Liver (tissue), 3 donors: ENCODE measurements around the gene MICU2.

Experiments
- CTCF ChIP-seq: fragments of 150-350 bp; IDR thresholded peaks from 2 replicates; pipeline ENCODE4 v1.5.1; 2017; ENCODE audit warnings: improper control_type of control experiment, low read depth, low read length; ENCODE audit not compliant: missing input control
- GABPA ChIP-seq, 2 donors: IDR thresholded peaks in 1 of 2; conservative IDR thresholded peaks in 1 of 2; 2 replicates each; pipeline ENCODE4 v1.6.1; 2016; ENCODE audit warnings: antibody characterized with exemption in 2 of 2, mild to moderate bottlenecking in 1 of 2, moderate library complexity in 1 of 2
- JUND ChIP-seq, 2 donors: IDR thresholded peaks; 2 replicates each; pipeline ENCODE4 v1.6.1; 2016; ENCODE audit warnings: antibody characterized with exemption in 2 of 2
- MAX ChIP-seq: IDR thresholded peaks from 2 replicates; pipeline ENCODE4 v1.6.1; 2016; ENCODE audit warnings: antibody characterized with exemption
- NR2F2 ChIP-seq: IDR thresholded peaks from 2 replicates; pipeline ENCODE4 v1.6.1; 2016; ENCODE audit warnings: antibody characterized with exemption
- REST ChIP-seq: IDR thresholded peaks from 2 replicates; pipeline ENCODE4 v1.6.1; 2016; ENCODE audit warnings: antibody characterized with exemption, mild to moderate bottlenecking
- SP1 ChIP-seq: IDR thresholded peaks from 2 replicates; pipeline ENCODE4 v1.6.1; 2018; ENCODE audit warnings: antibody characterized with exemption, mild to moderate bottlenecking
- TAF1 ChIP-seq: conservative IDR thresholded peaks from 2 replicates; pipeline ENCODE4 v1.6.1; 2016; ENCODE audit warnings: antibody characterized with exemption, mild to moderate bottlenecking
- ZBTB33 ChIP-seq: IDR thresholded peaks from 2 replicates; pipeline ENCODE4 v1.6.1; 2016; ENCODE audit warnings: antibody characterized with exemption
- donor health status: healthy.
- donor health status: healthy.

DNA sequence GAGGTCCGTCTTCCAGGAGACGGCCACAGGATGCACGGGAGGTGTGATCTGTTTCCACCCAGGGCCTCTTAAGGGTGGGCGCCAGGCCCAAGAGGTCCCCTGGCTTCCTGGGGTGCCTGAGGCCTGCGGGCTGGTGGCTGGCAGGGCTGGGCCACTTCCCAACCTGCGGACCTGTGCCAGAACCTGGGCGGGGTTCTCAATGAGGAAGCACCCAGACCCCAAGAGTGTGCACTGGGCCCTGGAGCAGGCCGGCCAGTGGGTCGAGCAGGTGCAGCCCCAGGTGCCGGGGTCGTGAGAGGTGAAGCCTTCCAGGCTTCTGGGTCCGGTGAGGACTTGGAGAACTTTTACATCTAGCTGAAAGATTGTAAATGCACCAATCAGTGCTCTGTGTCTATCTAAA lies 6.7 kb upstream of the MICU2 start:
- TF ChIP-seq CTCF: no peak
- TF ChIP-seq TAF1: no peak
- TF ChIP-seq REST: no peak
- no peak for TF ChIP-seq ZBTB33
- TF ChIP-seq MAX: no peak
- TF ChIP-seq JUND (IDR thresholded peaks at IDR 0.05): no peak
- no peak for TF ChIP-seq SP1
- TF ChIP-seq GABPA (IDR thresholded peaks at IDR 0.05 in 1 of 2, conservative IDR thresholded peaks at IDR 0.05 in 1 of 2): no peak
- no peak for TF ChIP-seq NR2F2
